ENCODE measurements around the gene ZNF804A. TPM values are rescaled to one million over a fixed set of nuclear protein-coding genes. Genes with fewer than 3 reads are reported as not detected.

Gene ZNF804A
- total and polyA plus RNA-seq, 2 of the 4 experiments (the other 2 are of a cell fraction) = 2.2 to 2.7 TPM

DNA sequence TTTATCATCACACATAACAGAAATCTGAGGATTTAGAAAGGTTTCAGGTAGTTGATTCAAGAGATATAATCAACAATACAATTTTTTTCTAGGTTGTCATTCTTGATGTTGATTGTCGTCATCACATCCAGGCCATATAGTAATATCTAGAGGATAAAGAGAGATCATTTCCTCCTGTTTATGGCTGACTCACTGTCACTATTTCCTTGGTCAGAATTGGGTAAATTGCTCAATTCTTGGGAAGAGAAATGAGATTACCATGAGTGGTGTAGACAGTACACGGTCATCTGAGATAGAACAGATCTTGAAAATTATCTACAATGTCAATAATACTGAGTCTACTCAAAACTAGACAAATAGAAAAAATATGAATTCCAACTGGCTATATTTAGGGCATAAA lies 78.8 kb downstream of the ZNF804A start:
- in situ Hi-C loops (cut with MboI; ENCODE audit: low sequenced_read_pairs) = no loop called here
- WGBS, 2 experiments (ENCODE audit: extremely low coverage in 2 of 2, insufficient read length in 1 of 2) = no CpG with 5 or more reads among the region's 2 CpGs

More for the DNA sequence above, 78.8 kb downstream of the ZNF804A start:
- Histone ChIP-seq H2AK5ac (ENCODE audit: low read depth, low read length) (no peak overlapping the region), H4K91ac (ENCODE audit: insufficient read depth, low read depth, low read length) (no peak overlapping the region), H3K9me1 (ENCODE audit: insufficient read depth, low read length) (no peaks in the 10 kb centered on the region), H3K4ac (ENCODE audit: low read depth, low read length) (no peak overlapping the region), H2BK15ac (ENCODE audit: low read depth, low read length) (no peak overlapping the region), H3K14ac (replicated peaks; ENCODE audit: low read depth, low read length) (no peak overlapping the region), H4K20me1 (ENCODE audit: insufficient read depth, low read length) (no peaks in the 10 kb centered on the region), H2AK9ac (replicated peaks; ENCODE audit: low read depth, low read length, poor library complexity) (no peak overlapping the region), H3K4me2 (ENCODE audit: low read depth, low read length) (no peak overlapping the region), H3K4me3 (ENCODE audit: insufficient read depth, low read depth, low read length) (no peak overlapping the region), H3K18ac (ENCODE audit: low read depth, low read length) (no peak overlapping the region), H3K56ac (ENCODE audit: extremely low read depth, insufficient read depth, low read length) (no peak overlapping the region; the same call in 1 of the 2 replicates), H2BK20ac (ENCODE audit: low read depth, low read length) (no peak overlapping the region), H2BK5ac (ENCODE audit: low read depth, low read length, poor library complexity, severe bottlenecking) (no peak overlapping the region), H3K27ac (ENCODE audit: insufficient read depth, low read length) (no peak overlapping the region), H4K8ac (ENCODE audit: low read depth in 2 of 2, low read length in 2 of 2) (no peak overlapping the region), H2AFZ (replicated peaks; ENCODE audit: low read length, poor library complexity) (no peak overlapping the region), H2BK120ac (ENCODE audit: low read depth, low read length) (no peak overlapping the region), H4K5ac (ENCODE audit: low read depth, low read length) (no peak overlapping the region), H3K79me1 (ENCODE audit: low read depth in 1 of 2, low read length in 2 of 2) (no peaks in the 10 kb centered on the region), H3K27me3 (ENCODE audit: control insufficient read depth, insufficient read depth, low read length) (no peaks in the 10 kb centered on the region), H3K9me3 (ENCODE audit: control insufficient read depth, insufficient read depth, low read length) (no peaks in the 10 kb centered on the region; the same call in 1 of the 2 replicates), H3K4me1 (ENCODE audit: control insufficient read depth, insufficient read depth, low read length) (no peaks in the 10 kb centered on the region), H3K9ac (ENCODE audit: low read depth, low read length) (no peak overlapping the region), H3K36me3 (ENCODE audit: control insufficient read depth, insufficient read depth, low read length) (no peaks in the 10 kb centered on the region), H3K23ac (ENCODE audit: low read depth, low read length) (no peak overlapping the region)
- CTCF ChIA-PET = interaction anchor here (0.6 kb wide), 1 partner anchor 1997 kb away, joined by 3 read pairs; no protein-coding TSS in a partner anchor
- TF ChIP-seq ELK1 (IDR thresholded peaks at IDR 0.05; ENCODE audit: borderline replicate concordance, low read depth, low read length) = no peak
- TF ChIP-seq RCOR1 (IDR thresholded peaks at IDR 0.05; ENCODE audit: insufficient replicate concordance, low read length) = no peak
- TF ChIP-seq SMC3 (IDR thresholded peaks at IDR 0.05; ENCODE audit: low read depth, low read length) = no peak
- no peak for TF ChIP-seq RAD21 (IDR thresholded peaks at IDR 0.05; ENCODE audit: low read length)
- TF ChIP-seq CTCF (conservative IDR thresholded peaks at IDR 0.05; ENCODE audit: low read depth, low read length) = no peak
- intact Hi-C loops (cut with micrococcal nuclease) = no loop called here
- BruUV-seq (replicated peaks) = no TSS peak
- POLR2A ChIA-PET (ENCODE audit: unreplicated experiment) = no interaction called here
- ATAC-seq (ENCODE audit: low read depth) (no peak), DNase-seq (no peak)
- dilution Hi-C loops (cut with HindIII; ENCODE audit: low sequenced_read_pairs, unreplicated experiment) = no loop called here
